PC-9 (cell line): ENCODE measurements around the gene RHBDL1. TPM values are rescaled to one million over a fixed set of nuclear protein-coding genes. Genes with fewer than 3 reads are reported as not detected.
A peak's percentile ranks its signal among the peaks of the same experiment; 100 is the strongest.

Source experiments
- BruUV-seq: library from RNA; stranded (reverse); fragments of 400-500 nt; replicated peaks from 2 replicates; lab custom pipeline; 2021; lab: Mats Ljungman, UMichigan
- CTCF ChIA-PET: fragments of 300-600 bp; sonication (Branson Sonifier 250); formaldehyde crosslinking; loops from one replicate; lab custom pipeline; 2022; ENCODE audit warnings: antibody characterized with exemption; lab: Charles Lee
- POLR2A ChIA-PET: fragments of 300-600 bp; sonication (Branson Sonifier 250); formaldehyde crosslinking; loops from one replicate; lab custom pipeline; 2022; ENCODE audit warnings: antibody characterized with exemption; ENCODE audit not compliant: unreplicated experiment; lab: Charles Lee
- DNase-seq, 2 experiments: peaks; one replicate each; pipeline versions ENCODE4 v3.0.0 to v3.0.0-alpha.2; 2015 to 2022; ENCODE audit warnings: mixed read lengths in 1 of 2
- H2AFZ ChIP-seq: fragments of 200-600 bp; sonication (generic); 2 replicates; pipeline ENCODE4 v1.8.1; 2017; ENCODE audit warnings: antibody characterized with exemption
- H3F3A ChIP-seq: fragments of 200-600 bp; sonication (generic); 2 replicates; pipeline ENCODE4 v1.8.1; 2017; ENCODE audit warnings: antibody characterized with exemption, mild to moderate bottlenecking, low read depth; ENCODE audit not compliant: insufficient read depth
- H3K27ac ChIP-seq: fragments of 200-600 bp; sonication (generic); 2 replicates; pipeline ENCODE4 v1.6.1; 2016; ENCODE audit warnings: mixed run types
- H3K27me3 ChIP-seq: fragments of 200-600 bp; sonication (generic); 2 replicates; pipeline ENCODE4 v1.6.1; 2016; ENCODE audit warnings: low read depth, mixed run types; ENCODE audit not compliant: insufficient read depth
- H3K36me3 ChIP-seq: fragments of 200-600 bp; sonication (generic); 2 replicates; pipeline ENCODE4 v1.6.1; 2016; ENCODE audit warnings: low read depth, mixed run types
- H3K4me1 ChIP-seq: fragments of 200-600 bp; sonication (generic); replicated peaks from 2 replicates; pipeline ENCODE4 v1.6.1; 2016; ENCODE audit warnings: mixed run types; ENCODE audit not compliant: insufficient read depth
- H3K4me2 ChIP-seq: fragments of 200-600 bp; sonication (generic); 2 replicates; pipeline ENCODE4 v1.6.1; 2017; ENCODE audit warnings: mixed run types
- H3K4me3 ChIP-seq: fragments of 200-600 bp; sonication (generic); 2 replicates; pipeline ENCODE4 v1.6.1; 2016; ENCODE audit warnings: mixed run types
- H3K79me2 ChIP-seq: fragments of 200-600 bp; sonication (generic); 2 replicates; pipeline ENCODE4 v1.6.1; 2017; ENCODE audit warnings: low read depth, mixed run types
- H3K9me2 ChIP-seq: fragments of 200-600 bp; sonication (generic); 2 replicates; pipeline ENCODE4 v1.8.1; 2017; ENCODE audit warnings: mild to moderate bottlenecking; ENCODE audit not compliant: insufficient read depth
- H3K9me3 ChIP-seq: fragments of 200-600 bp; sonication (generic); 2 replicates; pipeline ENCODE4 v1.8.1; 2016; ENCODE audit warnings: low read depth; ENCODE audit not compliant: insufficient read depth
- H4K20me1 ChIP-seq: fragments of 200-600 bp; sonication (generic); 2 replicates; pipeline ENCODE4 v1.8.1; 2017; ENCODE audit not compliant: insufficient read depth
- EZH2 ChIP-seq: fragments of 200-600 bp; sonication (generic); IDR thresholded peaks from 2 replicates; pipeline ENCODE4 v1.8.0; 2017; ENCODE audit warnings: antibody characterized with exemption, low read depth
- intact Hi-C: fragments of 100-400 bp; cut with micrococcal nuclease; formaldehyde crosslinking; loops from one replicate; pipeline ENCODE4 v1.10.0; 2022; ENCODE audit not compliant: unreplicated experiment
- total RNA-seq: library from RNA; stranded (reverse); gene quantifications from 2 replicates; pipeline ENCODE4 v1.2.3, GENCODE V29; 2021
- TF ChIP-seq, protein P1 (sequence below): fragments of 200-600 bp; sonication (generic); conservative IDR thresholded peaks from 2 replicates; pipeline ENCODE4 v1.6.1; 2017; ENCODE audit warnings: mixed run types, antibody characterized with exemption, mild to moderate bottlenecking, moderate library complexity

RHBDL1 gene
- total RNA-seq, 1 experiment from 2014 or later = 18.1 TPM

DNA sequence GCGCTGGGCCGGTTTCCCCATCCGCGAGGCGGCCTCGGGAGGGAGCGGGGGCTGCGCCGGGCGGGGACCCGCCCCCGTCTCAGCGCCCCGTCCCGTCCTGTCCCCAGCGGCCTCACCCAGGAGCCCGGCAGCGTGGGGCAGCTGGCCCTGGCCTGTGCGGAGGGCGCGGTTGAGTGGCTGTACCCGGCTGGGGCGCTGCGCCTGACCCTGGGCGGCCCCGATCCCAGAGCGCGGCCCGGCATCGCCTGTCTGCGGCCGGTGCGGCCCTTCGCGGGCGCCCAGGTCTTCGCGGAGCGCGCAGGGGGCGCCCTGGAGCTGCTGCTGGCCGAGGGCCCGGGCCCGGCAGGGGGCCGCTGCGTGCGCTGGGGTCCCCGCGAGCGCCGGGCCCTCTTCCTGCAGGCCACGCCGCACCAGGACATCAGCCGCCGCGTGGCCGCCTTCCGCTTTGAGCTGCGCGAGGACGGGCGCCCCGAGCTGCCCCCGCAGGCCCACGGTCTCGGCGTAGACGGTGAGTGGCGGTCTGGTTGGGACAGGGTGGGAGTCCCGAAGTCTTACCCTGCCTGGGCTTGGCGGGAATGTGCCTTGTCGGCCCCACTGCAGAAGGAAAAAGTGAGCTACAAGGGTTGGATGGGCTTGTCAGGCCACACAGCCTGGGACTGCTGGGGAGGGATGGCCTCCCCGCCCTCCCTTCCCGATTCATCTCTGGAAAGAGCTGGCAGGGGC, 40.2 kb downstream of the RHBDL1 start:
- H4K20me1 ChIP-seq = peaks cover 12% of the 10 kb centered on the region; the same call in 1 of the 2 replicates
- H2AFZ ChIP-seq = 0 out of 2 replicates have a peak overlapping the region, but pooled peaks have one; percentile 33
- peak in 1 of 2 experiments; percentile 45 for DNase-seq
- no peaks in the 10 kb centered on the region for H3K9me2 ChIP-seq
- peak overlapping the region; percentile 85 for H3K4me2 ChIP-seq
- intact Hi-C loops = no loop called here
- no TSS peak for BruUV-seq
- peaks cover 55% of the 10 kb centered on the region for H3K4me1 ChIP-seq
- no peaks in the 10 kb centered on the region for H3K36me3 ChIP-seq
- peaks cover 4% of the 10 kb centered on the region; the same call in 1 of the 2 replicates for H3K79me2 ChIP-seq
- H3K9me3 ChIP-seq = no peaks in the 10 kb centered on the region
- H3K4me3 ChIP-seq = peak overlapping the region; percentile 81
- TF ChIP-seq, protein P1, sequence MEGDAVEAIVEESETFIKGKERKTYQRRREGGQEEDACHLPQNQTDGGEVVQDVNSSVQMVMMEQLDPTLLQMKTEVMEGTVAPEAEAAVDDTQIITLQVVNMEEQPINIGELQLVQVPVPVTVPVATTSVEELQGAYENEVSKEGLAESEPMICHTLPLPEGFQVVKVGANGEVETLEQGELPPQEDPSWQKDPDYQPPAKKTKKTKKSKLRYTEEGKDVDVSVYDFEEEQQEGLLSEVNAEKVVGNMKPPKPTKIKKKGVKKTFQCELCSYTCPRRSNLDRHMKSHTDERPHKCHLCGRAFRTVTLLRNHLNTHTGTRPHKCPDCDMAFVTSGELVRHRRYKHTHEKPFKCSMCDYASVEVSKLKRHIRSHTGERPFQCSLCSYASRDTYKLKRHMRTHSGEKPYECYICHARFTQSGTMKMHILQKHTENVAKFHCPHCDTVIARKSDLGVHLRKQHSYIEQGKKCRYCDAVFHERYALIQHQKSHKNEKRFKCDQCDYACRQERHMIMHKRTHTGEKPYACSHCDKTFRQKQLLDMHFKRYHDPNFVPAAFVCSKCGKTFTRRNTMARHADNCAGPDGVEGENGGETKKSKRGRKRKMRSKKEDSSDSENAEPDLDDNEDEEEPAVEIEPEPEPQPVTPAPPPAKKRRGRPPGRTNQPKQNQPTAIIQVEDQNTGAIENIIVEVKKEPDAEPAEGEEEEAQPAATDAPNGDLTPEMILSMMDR = no peak; the same call in 1 of the 2 replicates
- TF ChIP-seq EZH2 = no peak
- POLR2A ChIA-PET = interaction anchor here (0.7 to 1.5 kb wide), 4 partner anchors 10 to 93 kb away, joined by 3 to 26 read pairs (median 14); partner anchors contain the start of genes CCDC78, CHTF18 and RPUSD1
- H3F3A ChIP-seq = peaks cover 44% of the 10 kb centered on the region
- CTCF ChIA-PET = interaction anchor here (0.6 kb wide), 2 partner anchors 43 to 581 kb away, joined by 3 read pairs; no protein-coding TSS in a partner anchor
- H3K27me3 ChIP-seq = peaks cover 7% of the 10 kb centered on the region; the same call in 1 of the 2 replicates
- no peak overlapping the region for H3K27ac ChIP-seq

DNA sequence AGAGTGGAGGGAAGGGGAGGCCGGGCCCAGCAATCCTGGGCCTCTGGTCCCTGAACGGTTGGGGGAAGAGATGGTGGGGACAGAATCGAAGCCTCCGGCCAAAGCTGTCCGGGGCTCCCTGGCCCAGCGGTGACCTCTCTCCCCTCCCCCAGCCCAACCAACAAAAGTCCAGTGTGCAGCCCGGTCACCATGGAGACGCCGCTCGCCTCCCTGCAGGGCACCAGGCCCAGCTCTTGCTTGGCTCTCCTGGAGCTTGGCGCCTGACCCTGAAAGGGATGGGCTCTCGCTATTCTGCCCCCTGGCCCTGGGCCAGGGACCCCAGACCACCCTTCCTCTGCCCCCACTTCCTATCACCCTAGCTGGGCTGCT, 40.7 kb downstream of the RHBDL1 start:
- Histone ChIP-seq H2AFZ (0 out of 2 replicates have a peak overlapping the region, but pooled peaks have one; percentile 33), H3K79me2 (peaks cover 4% of the 10 kb centered on the region; the same call in 1 of the 2 replicates), H3K27me3 (peaks cover 2% of the 10 kb centered on the region; the same call in 1 of the 2 replicates), H3K4me3 (peak overlapping the region; percentile 81), H3K27ac (no peak overlapping the region), H3K9me2 (no peaks in the 10 kb centered on the region), H4K20me1 (peaks cover 12% of the 10 kb centered on the region; the same call in 1 of the 2 replicates), H3K36me3 (no peaks in the 10 kb centered on the region), H3F3A (peaks cover 46% of the 10 kb centered on the region), H3K9me3 (no peaks in the 10 kb centered on the region), H3K4me2 (peak overlapping the region; percentile 85), H3K4me1 (peaks cover 53% of the 10 kb centered on the region)
- no peak for TF ChIP-seq EZH2
- TF ChIP-seq, protein P1 = no peak
- intact Hi-C loops = no loop called here
- ChIA-PET CTCF (interaction anchor here (0.6 kb wide), 2 partner anchors 43 to 581 kb away, joined by 3 read pairs; no protein-coding TSS in a partner anchor), POLR2A (interaction anchor here (1.5 kb wide), 1 partner anchor 12 kb away, joined by 26 read pairs; no protein-coding TSS in a partner anchor)
- BruUV-seq = no TSS peak
- peak; percentile 56 for DNase-seq

DNA sequence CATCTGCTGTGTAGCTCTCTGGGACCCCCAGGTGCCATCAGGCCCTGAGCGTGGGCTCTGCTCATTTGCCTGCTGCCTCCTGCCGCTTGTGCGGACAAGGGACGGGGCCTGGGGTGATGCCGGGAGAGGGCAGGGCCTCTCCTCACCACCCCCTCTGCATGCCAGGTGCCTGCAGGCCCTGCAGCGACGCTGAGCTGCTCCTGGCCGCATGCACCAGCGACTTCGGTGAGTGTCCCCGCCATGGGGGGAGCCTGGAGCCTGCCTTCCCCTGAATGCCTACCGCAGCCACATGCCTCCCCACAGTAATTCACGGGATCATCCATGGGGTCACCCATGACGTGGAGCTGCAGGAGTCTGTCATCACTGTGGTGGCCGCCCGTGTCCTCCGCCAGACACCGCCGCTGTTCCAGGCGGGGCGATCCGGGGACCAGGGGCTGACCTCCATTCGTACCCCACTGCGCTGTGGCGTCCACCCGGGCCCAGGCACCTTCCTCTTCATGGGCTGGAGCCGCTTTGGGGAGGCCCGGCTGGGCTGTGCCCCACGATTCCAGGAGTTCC, 41.4 kb downstream of the RHBDL1 start:
- Histone ChIP-seq H2AFZ (no peak overlapping the region), H3K4me3 (peak overlapping the region; percentile 81; the same call in 1 of the 2 replicates), H4K20me1 (peaks cover 12% of the 10 kb centered on the region; the same call in 1 of the 2 replicates), H3K9me3 (no peaks in the 10 kb centered on the region), H3K36me3 (no peaks in the 10 kb centered on the region), H3K79me2 (peaks cover 6% of the 10 kb centered on the region), H3F3A (peaks cover 51% of the 10 kb centered on the region), H3K9me2 (no peaks in the 10 kb centered on the region), H3K4me1 (peaks cover 50% of the 10 kb centered on the region), H3K27ac (no peak overlapping the region), H3K4me2 (peak overlapping the region; percentile 85), H3K27me3 (no peaks in the 10 kb centered on the region)
- no peak for DNase-seq
- TF ChIP-seq, protein P1 = no peak
- no peak for TF ChIP-seq EZH2
- intact Hi-C loops = no loop called here
- CTCF ChIA-PET = no interaction called here
- POLR2A ChIA-PET = interaction anchor here (1.5 kb wide), 1 partner anchor 11 kb away, joined by 26 read pairs; no protein-coding TSS in a partner anchor
- BruUV-seq = no TSS peak
